Aorta (tissue), 5 donors: ENCODE results near the gene TSPAN32. TPM values are rescaled to one million over a fixed set of nuclear protein-coding genes. Genes with fewer than 3 reads are reported as not detected.

Experiments used
- ATAC-seq: fragments of 200-7000 bp; cut with Tn5 transposase; one replicate; pipeline ENCODE4 v1.9.1; 2022; ENCODE audit warnings: moderate library complexity; ENCODE audit not compliant: low FRiP score
- DNase-seq, 2 donors: peaks; one replicate each; pipeline ENCODE4 v3.0.0-alpha.2; 2020
- H3K27ac ChIP-seq, 2 donors: one replicate each; pipeline ENCODE4 v1.5.1; 2013; ENCODE audit warnings: low read length in 2 of 2, mild to moderate bottlenecking in 2 of 2, moderate library complexity in 2 of 2, control low read depth in 1 of 2, inconsistent platforms in 1 of 2, low read depth in 1 of 2
- H3K27me3 ChIP-seq, 2 donors: one replicate each; pipeline ENCODE4 v1.6.1; 2013; ENCODE audit warnings: control low read depth in 1 of 2, low read length in 1 of 2, mild to moderate bottlenecking in 1 of 2, moderate library complexity in 1 of 2; ENCODE audit not compliant: insufficient read depth in 2 of 2, control insufficient read depth in 1 of 2
- H3K36me3 ChIP-seq, 2 donors: one replicate each; pipeline ENCODE4 v1.6.1; 2013; ENCODE audit warnings: control low read depth in 1 of 2, low read length in 1 of 2, mild to moderate bottlenecking in 1 of 2; ENCODE audit not compliant: insufficient read depth in 2 of 2, control insufficient read depth in 1 of 2
- H3K4me1 ChIP-seq, 2 donors: one replicate each; pipeline ENCODE4 v1.6.1; 2013; ENCODE audit warnings: low read length in 2 of 2, control low read depth in 1 of 2, mild to moderate bottlenecking in 1 of 2, moderate library complexity in 1 of 2; ENCODE audit not compliant: insufficient read depth in 2 of 2, control insufficient read depth in 1 of 2
- H3K4me3 ChIP-seq, 2 donors: one replicate each; pipeline ENCODE4 v1.5.1; 2013; ENCODE audit warnings: low read length in 2 of 2, control low read depth in 1 of 2, mild to moderate bottlenecking in 1 of 2
- H3K9me3 ChIP-seq: one replicate; pipeline ENCODE4 v1.6.1; 2013; ENCODE audit warnings: mild to moderate bottlenecking, low read length; ENCODE audit not compliant: control insufficient read depth
- WGBS, 2 donors: extraction: QIAGEN DNeasy Blood & Tissue Kit; methylation state at CpG; one replicate each; pipeline ENCODE4 v1.1.7; 2013; 5-methylcytosine and 5-hydroxymethylcytosine counted together
- intact Hi-C, 2 donors: fragments of 100-400 bp; cut with DNase I; formaldehyde crosslinking; loops; one replicate each; pipeline versions ENCODE4 v1.14.2 to v1.15.0; 2022
- polyA plus RNA-seq, 2 donors: library from polyadenylated mRNA; stranded (reverse); fragments of 200-250 nt; gene quantifications; one replicate each; pipeline ENCODE4 v1.2.3, GENCODE V29; 2013
- total RNA-seq, 2 donors: library from RNA; stranded (reverse); fragmentation: NEBNext Ultra II Directional; extraction: Animal tissue kit (Norgen Biotek cat#: 25700); gene quantifications; one replicate each; pipeline ENCODE4 v1.2.1, GENCODE V29; 2021
- donor health status: healthy with polysubstance abuse.
- donor health status: Bipolar disorder and iron deficiency.
- donor health status: DM: no; HTN: no; CAD: no.
- donor health status: DM: no; HTN: no; CAD: no.
- donor health status: DM: yes; HTN: yes; CAD: no.

TSPAN32 gene
- total and polyA plus RNA-seq, 4 donors, result 0.84 to 8.7 (median 3.5) TPM; not detected in 1

DNA sequence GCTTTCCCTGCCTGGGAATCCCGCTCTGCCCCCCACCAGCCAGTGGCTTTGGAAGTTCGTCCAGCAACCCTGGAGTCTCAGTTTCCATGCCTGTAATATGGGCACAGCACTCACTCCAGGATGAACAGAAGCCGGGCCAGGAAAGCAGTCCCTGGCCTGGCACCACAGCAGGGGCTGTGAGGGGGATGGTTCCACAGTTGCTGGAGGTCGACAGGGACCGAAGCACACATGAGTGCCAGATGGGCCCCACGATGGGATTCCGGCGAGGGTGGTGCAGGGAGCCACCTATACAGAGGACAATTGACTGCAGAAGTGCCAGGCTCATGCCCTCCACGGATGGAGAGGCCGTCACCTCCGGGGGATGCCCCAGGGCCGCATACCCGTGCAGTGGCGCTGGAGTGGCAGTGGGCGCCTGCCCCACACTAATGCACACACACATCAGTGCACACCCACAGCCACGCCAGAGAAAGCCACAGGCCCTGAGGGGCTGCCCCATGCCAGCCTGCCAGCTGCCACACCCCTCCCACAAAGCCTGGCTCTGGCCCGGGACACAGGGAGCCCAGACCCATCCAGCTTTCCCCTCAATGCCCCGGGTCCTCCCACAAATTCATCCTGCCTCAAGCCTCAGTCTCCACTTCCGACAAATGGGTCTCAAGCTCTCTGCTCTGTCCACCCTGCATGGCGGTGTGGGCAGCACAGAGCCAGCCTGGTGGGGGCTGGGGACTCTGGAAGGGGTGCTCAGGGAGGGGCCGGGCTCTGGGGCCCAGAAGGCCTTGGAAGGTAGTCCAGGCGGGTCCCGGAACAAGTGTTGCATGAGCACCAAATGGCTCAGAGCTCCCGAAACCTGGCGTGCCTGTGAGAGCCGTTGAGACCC, 41.1 kb upstream of the TSPAN32 start:
- Histone ChIP-seq H3K9me3 (no peaks in the 10 kb centered on the region), H3K36me3 (no peaks in the 10 kb centered on the region), H3K27me3 (no peaks in the 10 kb centered on the region), H3K4me3 (no peak overlapping the region), H3K4me1 (no peaks in the 10 kb centered on the region), H3K27ac (no peak overlapping the region)
- 83 to 84% methylated on average over 24 to 26 of the region's 26 CpGs for WGBS, 2 donors
- no peak for ATAC-seq
- intact Hi-C loops, result no loop called here
- peak in 1 of 2 donors; percentile 41 for DNase-seq

DNA sequence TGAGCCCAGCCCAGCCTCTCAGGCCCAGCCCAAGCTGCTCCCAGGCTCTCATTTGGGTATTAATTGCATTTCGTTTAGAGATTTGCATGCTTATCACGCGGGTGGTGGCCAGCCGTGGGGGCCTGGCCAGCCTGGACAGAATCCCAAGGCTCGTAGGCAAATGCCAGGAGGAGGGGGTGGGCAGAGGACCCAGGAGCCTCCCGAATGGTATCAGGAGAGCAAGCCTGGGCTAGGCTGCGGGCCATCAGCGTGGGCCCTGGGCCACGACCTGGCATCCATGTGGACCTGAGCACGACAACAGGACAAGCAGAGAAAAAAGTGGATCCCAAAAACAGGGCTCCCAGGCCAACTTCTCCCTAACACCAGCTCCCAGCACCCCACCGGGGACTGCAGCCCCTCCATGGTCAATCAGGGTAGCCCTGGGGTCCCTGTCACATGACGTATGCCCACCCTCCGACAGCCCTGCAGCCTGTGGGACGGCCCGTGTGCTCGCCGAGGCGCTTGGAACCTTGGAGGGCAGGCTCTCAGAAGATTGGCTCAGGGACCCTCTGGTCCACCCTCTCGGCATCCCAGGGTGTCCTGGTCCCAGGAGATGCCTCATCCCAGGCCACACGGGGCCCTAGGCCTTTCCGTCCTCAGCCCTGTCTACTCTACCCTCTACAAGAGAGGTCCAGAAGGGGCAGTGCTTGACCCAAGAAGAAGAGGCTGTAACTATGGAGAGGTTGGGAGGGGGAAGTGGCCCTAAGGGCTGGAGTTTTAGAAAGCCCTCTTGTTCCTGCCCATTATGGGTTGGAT, 40.2 kb upstream of the TSPAN32 start:
- ATAC-seq (no peak), DNase-seq (peak in 1 of 2 donors; percentile 26)
- H3K4me3 ChIP-seq, result no peak overlapping the region
- H3K27me3 ChIP-seq, result no peaks in the 10 kb centered on the region
- H3K9me3 ChIP-seq, result no peaks in the 10 kb centered on the region
- intact Hi-C loops, result no loop called here
- H3K27ac ChIP-seq, result no peak overlapping the region
- WGBS, 2 donors, result 76 to 78% methylated on average over 21 of the region's 21 CpGs
- no peaks in the 10 kb centered on the region for H3K36me3 ChIP-seq
- H3K4me1 ChIP-seq, result no peaks in the 10 kb centered on the region

DNA sequence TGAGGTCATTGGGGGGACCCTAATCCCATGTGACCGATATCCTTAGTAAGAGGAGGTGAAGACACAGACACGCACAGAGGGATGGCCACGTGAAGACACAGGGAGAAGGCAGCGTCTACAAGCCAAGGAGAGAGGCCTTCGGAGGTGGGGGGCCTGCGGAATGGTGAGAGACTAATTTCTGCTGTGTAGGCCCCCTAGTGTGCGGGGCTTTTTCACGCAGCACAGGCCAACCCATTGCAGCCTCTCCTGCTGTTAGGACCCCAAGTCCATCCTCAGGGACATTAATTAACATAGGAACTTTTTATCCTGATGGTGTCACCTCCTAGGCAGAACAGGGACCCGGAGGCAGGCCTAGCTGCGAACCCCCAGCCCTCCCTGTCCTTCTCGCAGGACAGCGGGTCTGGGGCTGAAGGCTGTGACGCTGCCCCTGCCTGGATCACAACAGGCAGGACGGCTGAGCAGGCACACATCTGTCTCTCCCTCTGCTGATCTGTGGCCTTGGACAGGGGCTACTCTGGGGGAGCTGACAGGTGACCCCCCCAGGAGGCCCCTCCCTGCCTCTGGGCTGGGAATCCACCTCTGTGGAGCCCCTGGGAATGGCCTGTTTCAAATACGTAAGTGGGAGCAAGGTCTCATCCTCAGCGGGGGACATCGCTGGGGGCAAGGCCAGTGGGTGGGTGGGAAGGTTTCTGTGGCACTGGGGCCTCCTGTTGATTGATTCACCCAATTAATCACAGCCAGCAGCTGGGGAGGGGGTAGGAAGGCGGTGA, 39.3 kb upstream of the TSPAN32 start:
- ATAC-seq, result no peak
- DNase-seq, result no peak
- WGBS, 2 donors, result 92 to 94% methylated on average over 18 of the region's 18 CpGs
- no peak overlapping the region for H3K27ac ChIP-seq
- H3K4me1 ChIP-seq, result no peaks in the 10 kb centered on the region
- H3K36me3 ChIP-seq, result no peaks in the 10 kb centered on the region
- intact Hi-C loops, result no loop called here
- H3K9me3 ChIP-seq, result no peaks in the 10 kb centered on the region
- no peak overlapping the region for H3K4me3 ChIP-seq
- H3K27me3 ChIP-seq, result no peaks in the 10 kb centered on the region

DNA sequence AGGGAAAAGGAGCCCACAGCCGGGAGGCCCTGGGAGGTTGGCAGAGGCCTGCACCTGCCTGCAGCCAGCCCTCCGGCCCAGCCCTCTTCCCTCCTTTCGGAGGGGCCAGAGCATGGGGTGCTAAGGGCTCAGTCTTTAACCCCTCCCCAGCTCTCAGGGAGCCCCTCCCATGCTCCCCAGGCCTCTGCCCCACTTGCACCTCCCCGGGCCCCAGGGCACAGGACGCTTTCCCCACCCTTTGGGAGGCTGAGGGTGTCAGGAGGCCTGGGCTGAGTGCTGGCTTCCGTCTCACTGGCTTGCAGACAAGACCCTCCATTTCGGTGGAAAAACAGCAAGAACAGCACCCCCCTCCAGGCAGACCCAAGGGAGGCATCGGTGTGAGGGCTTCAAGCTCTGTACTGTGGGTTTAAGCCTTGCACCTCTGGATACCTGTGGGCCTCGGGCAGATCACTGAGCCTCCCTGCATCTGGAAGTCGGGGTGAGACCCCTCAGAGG, 38.7 kb upstream of the TSPAN32 start:
- no peak overlapping the region for H3K27ac ChIP-seq
- no peak overlapping the region for H3K4me3 ChIP-seq
- WGBS, 2 donors, result 86 to 89% methylated on average over 9 to 10 of the region's 10 CpGs
- no peaks in the 10 kb centered on the region for H3K4me1 ChIP-seq
- no peaks in the 10 kb centered on the region for H3K9me3 ChIP-seq
- intact Hi-C loops, result no loop called here
- ATAC-seq (no peak), DNase-seq (no peak)
- H3K27me3 ChIP-seq, result no peaks in the 10 kb centered on the region
- H3K36me3 ChIP-seq, result no peaks in the 10 kb centered on the region

DNA sequence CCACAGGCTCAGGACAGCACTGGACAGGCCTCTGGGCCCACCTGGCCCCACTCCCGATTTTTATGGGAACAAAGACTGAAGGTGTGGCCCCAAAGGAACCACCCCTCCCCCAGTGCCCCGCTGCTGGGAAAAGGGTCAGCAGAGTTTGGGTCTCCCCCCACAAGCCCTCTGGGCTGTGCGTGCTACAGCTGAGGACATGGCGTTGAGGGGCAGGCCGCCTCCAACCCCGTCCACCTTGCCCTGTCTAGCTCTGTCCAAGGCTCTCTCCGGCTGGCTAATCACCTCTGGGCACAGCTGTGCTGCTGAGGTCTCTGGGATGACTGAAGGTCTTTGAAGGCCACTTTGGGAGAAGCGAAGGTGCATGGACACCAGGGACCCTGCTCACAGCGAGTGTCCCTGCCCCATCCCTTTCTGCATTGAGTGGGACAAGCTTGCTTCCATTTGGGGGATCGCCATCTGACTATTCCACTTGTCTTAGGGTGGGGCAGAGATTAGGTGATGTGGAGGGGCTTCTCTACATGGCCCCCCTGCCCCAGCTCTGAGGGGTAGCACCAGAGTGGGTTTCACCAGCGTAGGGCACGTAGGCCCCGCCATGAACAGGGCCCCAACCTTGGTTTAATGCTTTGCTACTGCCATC, 38.0 kb upstream of the TSPAN32 start:
- DNase-seq (peak in 1 of 2 donors; percentile 25), ATAC-seq (no peak)
- intact Hi-C loops, result no loop called here
- H3K9me3 ChIP-seq, result no peaks in the 10 kb centered on the region
- H3K27ac ChIP-seq, result no peak overlapping the region
- no peaks in the 10 kb centered on the region for H3K36me3 ChIP-seq
- no peak overlapping the region for H3K4me3 ChIP-seq
- no peaks in the 10 kb centered on the region for H3K4me1 ChIP-seq
- WGBS, 2 donors, result 94 to 96% methylated on average over 13 of the region's 13 CpGs
- no peaks in the 10 kb centered on the region for H3K27me3 ChIP-seq

DNA sequence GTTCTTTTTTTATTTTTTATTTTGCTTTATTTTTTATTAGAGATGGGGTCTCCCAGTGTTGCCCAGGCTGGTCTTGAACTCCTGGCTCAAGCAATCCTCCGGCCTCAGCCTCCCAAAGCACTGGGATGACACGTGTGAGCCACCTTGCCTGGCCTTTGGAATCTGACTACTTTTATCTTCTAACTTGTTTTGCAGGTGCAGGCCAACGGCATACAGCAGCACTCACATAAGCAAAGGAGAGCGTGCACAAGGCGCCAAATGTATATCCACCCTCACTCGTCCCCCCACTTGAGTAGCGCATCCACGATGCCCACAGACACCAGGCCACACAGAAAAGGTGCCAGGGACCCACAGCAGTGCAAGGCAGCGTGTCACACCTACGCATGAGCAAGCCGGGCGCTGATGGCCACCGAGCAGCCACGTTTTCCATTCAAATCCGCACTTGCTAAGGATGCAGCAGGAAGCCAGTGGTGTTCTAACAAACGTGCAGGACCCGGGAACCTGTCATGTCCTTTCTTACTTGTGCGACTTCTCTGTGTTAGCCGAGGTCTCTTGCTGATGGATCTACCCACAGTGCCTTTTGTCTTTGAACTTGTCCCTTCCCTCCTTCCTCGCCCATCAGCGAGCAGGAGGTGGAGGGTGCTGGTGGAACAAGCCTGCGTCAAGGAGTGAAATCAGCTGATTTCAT, 37.3 kb upstream of the TSPAN32 start:
- H3K9me3 ChIP-seq, result no peaks in the 10 kb centered on the region
- 85 to 88% methylated on average over 22 of the region's 22 CpGs for WGBS, 2 donors
- DNase-seq (no peak), ATAC-seq (no peak)
- no peaks in the 10 kb centered on the region for H3K4me1 ChIP-seq
- H3K4me3 ChIP-seq, result no peak overlapping the region
- no peaks in the 10 kb centered on the region for H3K36me3 ChIP-seq
- H3K27me3 ChIP-seq, result no peaks in the 10 kb centered on the region
- no peak overlapping the region for H3K27ac ChIP-seq
- intact Hi-C loops, result no loop called here

DNA sequence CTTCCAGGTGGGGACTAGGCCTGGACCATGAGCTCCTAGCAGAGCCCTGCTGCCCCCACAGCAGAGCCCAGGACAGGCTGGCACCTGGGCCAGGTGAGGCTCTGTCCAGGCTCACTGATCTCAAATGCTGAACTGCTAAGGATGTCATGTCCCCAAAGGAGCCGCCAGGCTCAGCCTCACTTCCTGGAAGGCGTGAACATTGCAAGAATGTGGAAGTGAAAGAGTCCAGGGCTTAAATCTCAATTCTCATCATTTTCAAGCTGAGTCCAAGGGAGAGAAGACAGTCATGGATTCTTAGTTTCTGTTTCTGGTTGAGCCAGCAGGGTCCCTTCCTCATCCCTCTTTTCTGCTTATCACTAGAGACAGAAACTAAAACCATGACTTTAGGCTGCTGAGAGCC, 36.4 kb upstream of the TSPAN32 start:
- ATAC-seq (no peak), DNase-seq (peak in 1 of 2 donors; percentile 67)
- Histone ChIP-seq H3K9me3 (no peaks in the 10 kb centered on the region), H3K36me3 (no peaks in the 10 kb centered on the region), H3K27me3 (no peaks in the 10 kb centered on the region), H3K4me1 (no peaks in the 10 kb centered on the region), H3K27ac (no peak overlapping the region), H3K4me3 (no peak overlapping the region)
- 60 to 70% methylated on average over 2 of the region's 2 CpGs for WGBS, 2 donors
- intact Hi-C loops, result no loop called here
